Endodermal cell (in vitro differentiated cells): Measurements from ENCODE around the gene PRDM15. TPM values are rescaled to one million over a fixed set of nuclear protein-coding genes. Genes with fewer than 3 reads are reported as not detected.

Experiments
- DNase-seq: peaks from one replicate; pipeline ENCODE4 v3.0.0-alpha.2; 2017
- H3K27ac ChIP-seq: 2 replicates; pipeline ENCODE4 v1.5.1; 2013; ENCODE audit warnings: mild to moderate bottlenecking, low read depth, low read length, moderate library complexity
- H3K27me3 ChIP-seq: 2 replicates; pipeline ENCODE4 v1.6.1; 2013; ENCODE audit warnings: mild to moderate bottlenecking, low read length, moderate library complexity; ENCODE audit not compliant: insufficient read depth, control insufficient read depth, poor library complexity, severe bottlenecking
- H3K36me3 ChIP-seq: 2 replicates; pipeline ENCODE4 v1.7.0; 2013; ENCODE audit warnings: mild to moderate bottlenecking, low read length, moderate library complexity; ENCODE audit not compliant: control insufficient read depth, insufficient read depth
- H3K4me1 ChIP-seq: one replicate; pipeline ENCODE4 v1.7.0; 2013; ENCODE audit warnings: low read length; ENCODE audit not compliant: control insufficient read depth, insufficient read depth
- H3K4me3 ChIP-seq: 2 replicates; pipeline ENCODE4 v1.5.1; 2013; ENCODE audit warnings: mild to moderate bottlenecking, low read length, moderate library complexity
- H3K9ac ChIP-seq: 2 replicates; pipeline ENCODE4 v1.6.1; 2013; ENCODE audit warnings: mild to moderate bottlenecking, low read length, moderate library complexity; ENCODE audit not compliant: poor library complexity, severe bottlenecking; ENCODE audit errors: extremely low read depth
- H3K9me3 ChIP-seq: 2 replicates; pipeline ENCODE4 v1.6.1; 2013; ENCODE audit warnings: mild to moderate bottlenecking, low read length, moderate library complexity; ENCODE audit not compliant: control insufficient read depth
- H3K27ac Mint-ChIP-seq: 2 replicates; pipeline ENCODE4 v1.8.0; 2020; ENCODE audit warnings: mixed read lengths
- H3K27me3 Mint-ChIP-seq: 2 replicates; pipeline ENCODE4 v1.8.0; 2021; ENCODE audit warnings: mild to moderate bottlenecking, mixed read lengths; ENCODE audit not compliant: insufficient read depth
- H3K36me3 Mint-ChIP-seq: 2 replicates; pipeline ENCODE4 v1.8.0; 2020; ENCODE audit warnings: low read depth, mixed read lengths
- H3K4me1 Mint-ChIP-seq: 2 replicates; pipeline ENCODE4 v1.8.0; 2020; ENCODE audit warnings: mixed read lengths
- H3K4me3 Mint-ChIP-seq: 2 replicates; pipeline ENCODE4 v1.8.0; 2020; ENCODE audit warnings: mild to moderate bottlenecking, moderate library complexity, mixed read lengths
- H3K9me3 Mint-ChIP-seq: 2 replicates; pipeline ENCODE4 v1.8.0; 2020; ENCODE audit warnings: mild to moderate bottlenecking, mixed read lengths
- WGBS, 2 experiments: methylation state at CpG; one replicate each; pipeline versions ENCODE4 v1.1.5 to v1.1.7; 2013; ENCODE audit warnings: missing lambda C conversion rate in 2 of 2, mixed read lengths in 1 of 2; ENCODE audit not compliant: insufficient coverage in 1 of 2, insufficient read length in 1 of 2; 5-methylcytosine and 5-hydroxymethylcytosine counted together
- total RNA-seq, 2 donors: library from RNA; stranded (reverse); fragmentation: NEBNext Ultra II Directional in 1 of 2; extraction: Animal tissue kit (Norgen Biotek cat#: 25700) in 1 of 2; gene quantifications; 2 replicates in 1 of 2; 3 replicates in 1 of 2; pipeline ENCODE4 v1.2.1, GENCODE V29; 2021
- TF ChIP-seq, protein P1 (sequence below): fragments of 200-600 bp; sonication (generic); conservative IDR thresholded peaks from 2 replicates; pipeline ENCODE4 v1.5.0; 2021; ENCODE audit warnings: antibody characterized with exemption, mild to moderate bottlenecking

Gene PRDM15
- total RNA-seq, 2 donors from 2014 or later, result 8.8 to 10.1 TPM

GRCh38 chr21:41817877-41818855 lies 61.0 kb downstream of the PRDM15 start:
- 92 to 95% methylated on average over 19 to 22 of the region's 24 CpGs for WGBS, 2 experiments
- Histone ChIP-seq H3K4me1 (no peaks in the 10 kb centered on the region), H3K9me3 (no peaks in the 10 kb centered on the region), H3K4me3 (no peak overlapping the region), H3K9ac (no peak overlapping the region), H3K27ac (no peak overlapping the region), H3K27me3 (no peaks in the 10 kb centered on the region), H3K36me3 (peaks cover 14% of the 10 kb centered on the region)
- Mint-ChIP-seq H3K36me3 (peaks cover 12% of the 10 kb centered on the region), H3K27ac (no peak overlapping the region), H3K4me3 (no peak overlapping the region), H3K27me3 (no peaks in the 10 kb centered on the region), H3K9me3 (no peaks in the 10 kb centered on the region), H3K4me1 (no peaks in the 10 kb centered on the region)
- TF ChIP-seq, protein P1, sequence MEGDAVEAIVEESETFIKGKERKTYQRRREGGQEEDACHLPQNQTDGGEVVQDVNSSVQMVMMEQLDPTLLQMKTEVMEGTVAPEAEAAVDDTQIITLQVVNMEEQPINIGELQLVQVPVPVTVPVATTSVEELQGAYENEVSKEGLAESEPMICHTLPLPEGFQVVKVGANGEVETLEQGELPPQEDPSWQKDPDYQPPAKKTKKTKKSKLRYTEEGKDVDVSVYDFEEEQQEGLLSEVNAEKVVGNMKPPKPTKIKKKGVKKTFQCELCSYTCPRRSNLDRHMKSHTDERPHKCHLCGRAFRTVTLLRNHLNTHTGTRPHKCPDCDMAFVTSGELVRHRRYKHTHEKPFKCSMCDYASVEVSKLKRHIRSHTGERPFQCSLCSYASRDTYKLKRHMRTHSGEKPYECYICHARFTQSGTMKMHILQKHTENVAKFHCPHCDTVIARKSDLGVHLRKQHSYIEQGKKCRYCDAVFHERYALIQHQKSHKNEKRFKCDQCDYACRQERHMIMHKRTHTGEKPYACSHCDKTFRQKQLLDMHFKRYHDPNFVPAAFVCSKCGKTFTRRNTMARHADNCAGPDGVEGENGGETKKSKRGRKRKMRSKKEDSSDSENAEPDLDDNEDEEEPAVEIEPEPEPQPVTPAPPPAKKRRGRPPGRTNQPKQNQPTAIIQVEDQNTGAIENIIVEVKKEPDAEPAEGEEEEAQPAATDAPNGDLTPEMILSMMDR, result no peak
- no peak for DNase-seq

GRCh38 chr21:41817228-41817627 lies 61.9 kb downstream of the PRDM15 start:
- Histone ChIP-seq H3K36me3 (peaks cover 11% of the 10 kb centered on the region), H3K9me3 (no peaks in the 10 kb centered on the region), H3K4me3 (no peak overlapping the region), H3K4me1 (no peaks in the 10 kb centered on the region), H3K27ac (no peak overlapping the region), H3K9ac (no peak overlapping the region), H3K27me3 (no peaks in the 10 kb centered on the region)
- 39 to 53% methylated on average over 3 of the region's 3 CpGs for WGBS, 2 experiments
- Mint-ChIP-seq H3K36me3 (peaks cover 12% of the 10 kb centered on the region), H3K9me3 (no peaks in the 10 kb centered on the region), H3K4me1 (peaks cover 5% of the 10 kb centered on the region), H3K27ac (no peak overlapping the region), H3K27me3 (no peaks in the 10 kb centered on the region), H3K4me3 (no peak overlapping the region)
- DNase-seq, result peak; percentile 82
- TF ChIP-seq, protein P1, result peak; percentile 83

GRCh38 chr21:41816583-41817165 lies 62.5 kb downstream of the PRDM15 start:
- Histone ChIP-seq H3K9me3 (no peaks in the 10 kb centered on the region), H3K36me3 (peaks cover 11% of the 10 kb centered on the region), H3K4me1 (no peaks in the 10 kb centered on the region), H3K27me3 (no peaks in the 10 kb centered on the region), H3K27ac (no peak overlapping the region), H3K9ac (no peak overlapping the region), H3K4me3 (no peak overlapping the region)
- TF ChIP-seq, protein P1, result peak; percentile 84
- peak; percentile 87 for DNase-seq
- H3K9me3 Mint-ChIP-seq, result no peaks in the 10 kb centered on the region
- H3K4me3 Mint-ChIP-seq, result no peak overlapping the region
- peaks cover 9% of the 10 kb centered on the region for H3K4me1 Mint-ChIP-seq
- peaks cover 14% of the 10 kb centered on the region for H3K36me3 Mint-ChIP-seq
- H3K27ac Mint-ChIP-seq, result no peak overlapping the region
- 45 to 54% methylated on average over 8 to 12 of the region's 12 CpGs for WGBS, 2 experiments
- H3K27me3 Mint-ChIP-seq, result no peaks in the 10 kb centered on the region
